ENCODE measurements around the gene ZNF540. TPM values are rescaled to one million over a fixed set of nuclear protein-coding genes. Genes with fewer than 3 reads are reported as not detected.
A peak's percentile ranks its signal among the peaks of the same experiment; 100 is the strongest.

The ZNF540 gene
- total and polyA plus RNA-seq, 2 of the 8 experiments (the other 6 are each of a cell fraction or from before 2014, with no cell fraction given), result 0.15 to 0.17 TPM

DNA sequence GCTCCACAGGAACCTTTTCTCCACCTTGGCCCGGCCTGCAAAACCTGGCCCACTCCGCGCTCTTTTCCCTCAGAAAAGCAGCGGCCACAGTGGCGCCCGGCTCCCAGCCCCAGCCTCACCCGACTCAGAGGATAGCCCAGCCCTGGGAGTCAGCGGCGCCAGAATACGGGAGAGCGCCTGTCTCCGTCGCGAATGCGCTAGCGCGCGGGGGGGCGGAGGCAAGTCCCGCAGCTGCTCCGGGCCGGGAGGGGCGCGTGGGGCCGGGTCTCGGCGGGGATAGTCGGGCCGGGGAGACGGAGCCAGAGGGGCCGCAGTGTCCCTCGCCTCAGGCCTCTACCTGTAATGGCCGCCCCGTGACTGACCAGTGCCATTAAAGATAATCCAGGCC is 60.6 kb downstream of the ZNF540 start, which contains the start of gene ZFP30 (continued):
- TF ChIP-seq RNF2 (IDR thresholded peaks at IDR 0.05; ENCODE audit: borderline replicate concordance, low read depth, low read length, missing control alignments, poor library complexity, severe bottlenecking) (no peak), HDAC2 (IDR thresholded peaks at IDR 0.05; ENCODE audit: borderline replicate concordance in 1 of 2, low read depth in 2 of 2, low read length in 2 of 2) (0 out of 4 replicates have a peak, but pooled peaks have one; percentile 24 to 71), TAF7 (optimal IDR thresholded peaks at IDR 0.05; ENCODE audit: borderline replicate concordance, low read depth, low read length) (no peak), FOSL1 (IDR thresholded peaks at IDR 0.05; ENCODE audit: insufficient read depth, low read depth, low read length) (no peak), KDM1A (IDR thresholded peaks at IDR 0.05; ENCODE audit: borderline replicate concordance, low read length) (no peak), ASH2L (IDR thresholded peaks at IDR 0.05; ENCODE audit: low read length) (peak; percentile 8)

Data from H1 (cell line).